ENCODE data around the gene TOX2. TPM values are rescaled to one million over a fixed set of nuclear protein-coding genes. Genes with fewer than 3 reads are reported as not detected.

The TOX2 gene
- total and polyA plus RNA-seq, 2 of the 8 experiments (the other 6 are each of a cell fraction or from before 2014, with no cell fraction given), result 1.8 to 3.4 TPM

DNA sequence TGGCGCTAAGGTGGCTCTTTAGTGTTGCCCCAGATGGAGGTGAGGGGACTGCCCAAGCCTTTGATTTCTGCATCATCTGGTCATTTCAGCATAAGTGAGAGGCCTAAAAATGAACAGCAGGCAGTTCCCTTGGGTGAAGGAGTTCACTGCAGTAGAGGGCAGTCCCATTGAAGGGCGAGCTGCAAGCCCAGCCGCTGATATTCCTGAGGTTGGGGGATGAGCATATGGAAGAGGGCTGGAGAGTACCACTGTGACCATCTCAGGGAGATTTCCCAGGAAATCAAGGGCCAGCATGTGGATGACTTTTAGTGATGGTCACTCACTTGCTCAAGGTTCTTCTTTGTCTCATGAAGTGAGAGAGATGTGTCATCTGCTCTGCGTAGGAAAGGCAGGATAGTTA, 9.3 kb downstream of the TOX2 start:
- Histone ChIP-seq H4K5ac (ENCODE audit: insufficient read length, low read depth, low read length) (no peak overlapping the region), H3K9ac (replicated peaks in 1 of 4; ENCODE audit: extremely low read depth in 1 of 4, low read depth in 3 of 4, low read length in 3 of 4) (no peak overlapping the region), H2BK12ac (ENCODE audit: low read depth, low read length) (no peak overlapping the region), H3K27ac (ENCODE audit: low read depth, low read length) (no peak overlapping the region), H3K79me1 (ENCODE audit: low read depth, low read length) (no peaks in the 10 kb centered on the region), H3K23ac (ENCODE audit: insufficient read length) (no peak overlapping the region), H4K20me1 (replicated peaks in 1 of 2; ENCODE audit: control insufficient read depth in 1 of 2, insufficient read depth in 2 of 2, low read length in 2 of 2) (peaks cover 2% of the 10 kb centered on the region in 2 experiments), H4K8ac (ENCODE audit: extremely low read depth, insufficient read depth, low read length) (no peak overlapping the region), H3K23me2 (ENCODE audit: low read depth, low read length) (no peaks in the 10 kb centered on the region; the same call in 1 of the 2 replicates), H3K56ac (replicated peaks; ENCODE audit: insufficient read length, low read depth, low read length) (no peak overlapping the region), H3K4me2 (ENCODE audit: insufficient read depth in 1 of 2, low read depth in 2 of 2, low read length in 2 of 2) (no peak overlapping the region), H4K91ac (replicated peaks; ENCODE audit: insufficient read length, low read length) (no peak overlapping the region), H2BK15ac (ENCODE audit: low read length) (no peak overlapping the region), H2BK120ac (replicated peaks; ENCODE audit: low read depth, low read length) (no peak overlapping the region), H3K9me3 (ENCODE audit: insufficient read depth in 2 of 2, low read depth in 1 of 2, low read length in 1 of 2) (no peaks in the 10 kb centered on the region), H3K4me1 (replicated peaks in 1 of 4; ENCODE audit: control insufficient read depth in 3 of 4, insufficient read depth in 4 of 4, low read length in 3 of 4) (peaks cover 0 to 2% (median 0%) of the 10 kb centered on the region in 4 experiments; a peak in 2 of 7 replicates), H3K79me2 (ENCODE audit: control insufficient read depth in 1 of 2, insufficient read depth in 2 of 2, low read length in 2 of 2) (no peaks in the 10 kb centered on the region), H2AK5ac (ENCODE audit: low read depth, low read length) (no peak overlapping the region), H3K14ac (ENCODE audit: insufficient read length) (no peak overlapping the region), H3K27me3 (replicated peaks in 1 of 4; ENCODE audit: control insufficient read depth in 3 of 4, extremely low read depth in 1 of 4, insufficient read depth in 3 of 4, low read length in 3 of 4) (no peaks in the 10 kb centered on the region; a peak in 1 of 7 replicates), H2AFZ (ENCODE audit: low read length) (no peak overlapping the region), H3K36me3 (ENCODE audit: control insufficient read depth in 2 of 4, insufficient read depth in 4 of 4, low read length in 3 of 4) (no peaks in the 10 kb centered on the region), H3K4me3 (ENCODE audit: extremely low read depth in 1 of 4, insufficient read depth in 2 of 4, low read depth in 3 of 4, low read length in 4 of 4) (no peak overlapping the region), H2BK20ac (ENCODE audit: low read length) (no peak overlapping the region), H3K18ac (ENCODE audit: extremely low read depth, low read length) (no peak overlapping the region), H2BK5ac (ENCODE audit: low read depth, low read length) (no peak overlapping the region), H3K4ac (replicated peaks; ENCODE audit: insufficient read length, low read depth, low read length) (no peak overlapping the region)
- DNase-seq (ENCODE audit: low read depth in 1 of 2, low spot score in 2 of 2), result no peak
- CTCF ChIA-PET (ENCODE audit: partially characterized antibody), result no interaction called here
- TF ChIP-seq SRF (IDR thresholded peaks at IDR 0.05; ENCODE audit: low read depth, low read length) (no peak), CBX5 (IDR thresholded peaks at IDR 0.05; ENCODE audit: low read depth, low read length) (no peak), RNF2 (IDR thresholded peaks at IDR 0.05; ENCODE audit: borderline replicate concordance, low read depth, low read length, missing control alignments, poor library complexity, severe bottlenecking) (no peak), BRCA1 (IDR thresholded peaks at IDR 0.05; ENCODE audit: low read depth, low read length) (no peak), ASH2L (IDR thresholded peaks at IDR 0.05; ENCODE audit: low read length) (no peak)
- TF ChIP-seq, protein P1, sequence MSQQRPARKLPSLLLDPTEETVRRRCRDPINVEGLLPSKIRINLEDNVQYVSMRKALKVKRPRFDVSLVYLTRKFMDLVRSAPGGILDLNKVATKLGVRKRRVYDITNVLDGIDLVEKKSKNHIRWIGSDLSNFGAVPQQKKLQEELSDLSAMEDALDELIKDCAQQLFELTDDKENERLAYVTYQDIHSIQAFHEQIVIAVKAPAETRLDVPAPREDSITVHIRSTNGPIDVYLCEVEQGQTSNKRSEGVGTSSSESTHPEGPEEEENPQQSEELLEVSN (IDR thresholded peaks at IDR 0.05), result no peak
- POLR2A ChIA-PET (ENCODE audit: partially characterized antibody), result no interaction called here
- WGBS, 2 experiments (ENCODE audit: extremely low coverage in 1 of 2, insufficient coverage in 1 of 2, insufficient read length in 1 of 2, insufficient replicate concordance in 2 of 2, low coverage in 1 of 2, low lambda C conversion rate in 2 of 2, missing lambda C conversion rate in 1 of 2), result 91% methylated on average over 4 of the region's 4 CpGs; no CpG with 5 or more reads in 1 of the 2 experiments
- no peak for FAIRE-seq

All from H1 (cell line).